ENCODE data around the gene MICU1. TPM values are rescaled to one million over a fixed set of nuclear protein-coding genes. Genes with fewer than 3 reads are reported as not detected.
"Not testable (repeated sequence)": the region's sequence is repeated elsewhere in the genome, so short reads cannot be mapped to it uniquely, and the experiment has no call there.

The MICU1 gene
- total and polyA plus RNA-seq, 9 donors = 29.9 to 117 (median 44.5) TPM

GRCh38 chr10:72648301-72648700 lies 22.4 kb upstream of the MICU1 start:
- intact Hi-C loops (cut with DNase I) = no loop called here
- TF ChIP-seq EP300 (IDR thresholded peaks at IDR 0.05) (no peak), POLR2A (IDR thresholded peaks at IDR 0.05) (no peak), CTCF (IDR thresholded peaks at IDR 0.05) (no peak)
- H3K27ac ChIP-seq = no peak overlapping the region
- no peaks in the 10 kb centered on the region for H3K36me3 ChIP-seq
- H3K27me3 ChIP-seq = no peaks in the 10 kb centered on the region
- H3K4me3 ChIP-seq = no peak overlapping the region
- DNase-seq = no peak
- H3K4me1 ChIP-seq (ENCODE audit: insufficient read depth) = no peaks in the 10 kb centered on the region
- 90 to 98% (median 93%) methylated on average over 1 of the region's 1 CpG for WGBS, 3 donors
- no peaks in the 10 kb centered on the region for H3K9me3 ChIP-seq

GRCh38 chr10:72646971-72647370 lies 21.1 kb upstream of the MICU1 start:
- DNase-seq; H3K27ac ChIP-seq; H3K9me3 ChIP-seq; H3K4me3 ChIP-seq; H3K4me1 ChIP-seq (ENCODE audit: insufficient read depth); H3K27me3 ChIP-seq; intact Hi-C loops (cut with DNase I); H3K36me3 ChIP-seq: not testable (repeated sequence)
- WGBS, 3 donors = 85 to 97% (median 93%) methylated on average over 3 of the region's 3 CpGs

- no peaks in the 10 kb centered on the region for H3K9me3 ChIP-seq
- no peak overlapping the region for H3K27ac ChIP-seq
- no peaks in the 10 kb centered on the region for H3K4me1 ChIP-seq (ENCODE audit: insufficient read depth)
- TF ChIP-seq EP300 (IDR thresholded peaks at IDR 0.05) (no peak), CTCF (IDR thresholded peaks at IDR 0.05) (no peak), POLR2A (IDR thresholded peaks at IDR 0.05) (no peak)
- no peaks in the 10 kb centered on the region for H3K36me3 ChIP-seq
- no peak overlapping the region for H3K4me3 ChIP-seq
- no peak for DNase-seq
- intact Hi-C loops (cut with DNase I) = no loop called here
- WGBS, 3 donors = 73 to 82% (median 76%) methylated on average over 2 of the region's 2 CpGs
- no peaks in the 10 kb centered on the region for H3K27me3 ChIP-seq
These were observed 19.5 kb upstream of the MICU1 start for GRCh38 chr10:72645263-72645858.

- H3K36me3 ChIP-seq = no peaks in the 10 kb centered on the region
- H3K4me1 ChIP-seq (ENCODE audit: insufficient read depth) = no peaks in the 10 kb centered on the region
- H3K4me3 ChIP-seq = no peak overlapping the region
- WGBS, 3 donors = 84 to 89% (median 86%) methylated on average over 5 of the region's 5 CpGs
- no peak for TF ChIP-seq CTCF (IDR thresholded peaks at IDR 0.05)
- no peak for TF ChIP-seq POLR2A (IDR thresholded peaks at IDR 0.05)
- no peak for TF ChIP-seq EP300 (IDR thresholded peaks at IDR 0.05)
- intact Hi-C loops (cut with DNase I) = no loop called here
- no peaks in the 10 kb centered on the region for H3K9me3 ChIP-seq
- H3K27me3 ChIP-seq = no peaks in the 10 kb centered on the region
- no peak for DNase-seq
- no peak overlapping the region for H3K27ac ChIP-seq
These were observed 16.4 kb upstream of the MICU1 start for GRCh38 chr10:72642318-72642717.

GRCh38 chr10:72639441-72639873 lies 13.6 kb upstream of the MICU1 start:
- no peak overlapping the region for H3K27ac ChIP-seq
- no peaks in the 10 kb centered on the region for H3K36me3 ChIP-seq
- no peak for DNase-seq
- intact Hi-C loops (cut with DNase I) = no loop called here
- H3K27me3 ChIP-seq = no peaks in the 10 kb centered on the region
- no peaks in the 10 kb centered on the region for H3K4me1 ChIP-seq (ENCODE audit: insufficient read depth)
- TF ChIP-seq POLR2A (IDR thresholded peaks at IDR 0.05) = no peak
- TF ChIP-seq EP300 (IDR thresholded peaks at IDR 0.05) = no peak
- no peak for TF ChIP-seq CTCF (IDR thresholded peaks at IDR 0.05)
- WGBS, 3 donors = 87 to 92% (median 91%) methylated on average over 5 of the region's 5 CpGs
- H3K4me3 ChIP-seq = no peak overlapping the region
- no peaks in the 10 kb centered on the region for H3K9me3 ChIP-seq

All from ovary (tissue), 9 donors.